Thoracic aorta (tissue), 2 donors: ENCODE measurements around the gene KCNQ2. TPM values are rescaled to one million over a fixed set of nuclear protein-coding genes. Genes with fewer than 3 reads are reported as not detected.

Experiments
- ATAC-seq: fragments of 150-250 bp; one replicate; pipeline ENCODE4 v1.8.0; 2017; ENCODE audit warnings: low read depth; ENCODE audit not compliant: insufficient number of reproducible peaks, low FRiP score
- DNase-seq: peaks from one replicate; pipeline ENCODE4 v3.0.0-alpha.2; 2020; ENCODE audit warnings: low spot score
- H3K27ac ChIP-seq, 2 donors: fragments of 200-600 bp; sonication (generic); 1 replicate in 1 of 2; 2 replicates in 1 of 2; pipeline ENCODE4 v1.5.1; 2016; ENCODE audit warnings: mild to moderate bottlenecking in 2 of 2, moderate library complexity in 2 of 2
- H3K27me3 ChIP-seq: fragments of 200-600 bp; sonication (generic); replicated peaks from 2 replicates; pipeline ENCODE4 v1.6.0; 2016; ENCODE audit warnings: mild to moderate bottlenecking; ENCODE audit not compliant: insufficient read depth
- H3K36me3 ChIP-seq: fragments of 200-600 bp; sonication (generic); one replicate; pipeline ENCODE4 v1.5.1; 2016
- H3K4me1 ChIP-seq, 2 donors: fragments of 200-600 bp; sonication (generic); 1 replicate in 1 of 2; 2 replicates in 1 of 2; pipeline versions ENCODE4 v1.5.1 to v1.6.0; 2016; ENCODE audit warnings: low read depth in 2 of 2, mild to moderate bottlenecking in 1 of 2; ENCODE audit not compliant: control insufficient read depth in 1 of 2
- H3K4me3 ChIP-seq: fragments of 200-600 bp; sonication (generic); 2 replicates; pipeline ENCODE4 v1.5.1; 2016; ENCODE audit warnings: mild to moderate bottlenecking
- H3K9me3 ChIP-seq: fragments of 200-600 bp; sonication (generic); 2 replicates; pipeline ENCODE4 v1.5.1; 2016
- total RNA-seq, 2 donors: library from RNA; depleted of rRNA; stranded (reverse); fragments of >200 nt; gene quantifications; one replicate each; pipeline versions ENCODE4 v1.1.0 to v1.2.3, GENCODE V29; 2016
- TF ChIP-seq, protein P1 (sequence below): fragments of 200-600 bp; sonication (generic); IDR thresholded peaks from one replicate; pipeline ENCODE4 v1.5.1; 2019; ENCODE audit warnings: antibody characterized with exemption

Gene KCNQ2
- total RNA-seq, 2 donors from 2014 or later, result not detected

DNA sequence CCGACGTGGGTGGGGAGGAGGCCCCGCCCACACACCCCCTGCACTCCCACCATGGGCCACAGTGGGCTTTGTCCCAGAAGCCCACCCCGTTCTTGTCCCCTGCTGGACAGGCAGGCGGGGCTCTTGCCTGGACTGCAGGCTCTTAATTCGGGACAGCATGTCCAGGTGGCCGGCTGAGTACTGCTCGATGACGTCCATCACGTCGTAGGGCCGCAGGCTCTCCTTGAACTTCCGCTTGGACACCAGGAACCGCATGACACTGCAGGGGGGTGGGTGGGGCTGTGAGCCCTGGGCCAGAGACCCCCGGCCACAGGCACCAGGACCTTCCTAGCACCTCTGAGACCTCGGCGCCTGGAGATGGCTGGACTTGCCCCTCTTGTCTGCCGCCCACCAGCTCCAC lies 59.1 kb downstream of the KCNQ2 start:
- Histone ChIP-seq H3K4me3 (no peak overlapping the region), H3K4me1 (no peaks in the 10 kb centered on the region), H3K9me3 (no peaks in the 10 kb centered on the region), H3K27me3 (no peaks in the 10 kb centered on the region), H3K27ac (no peak overlapping the region), H3K36me3 (no peaks in the 10 kb centered on the region)
- DNase-seq, result no peak
- TF ChIP-seq, protein P1, sequence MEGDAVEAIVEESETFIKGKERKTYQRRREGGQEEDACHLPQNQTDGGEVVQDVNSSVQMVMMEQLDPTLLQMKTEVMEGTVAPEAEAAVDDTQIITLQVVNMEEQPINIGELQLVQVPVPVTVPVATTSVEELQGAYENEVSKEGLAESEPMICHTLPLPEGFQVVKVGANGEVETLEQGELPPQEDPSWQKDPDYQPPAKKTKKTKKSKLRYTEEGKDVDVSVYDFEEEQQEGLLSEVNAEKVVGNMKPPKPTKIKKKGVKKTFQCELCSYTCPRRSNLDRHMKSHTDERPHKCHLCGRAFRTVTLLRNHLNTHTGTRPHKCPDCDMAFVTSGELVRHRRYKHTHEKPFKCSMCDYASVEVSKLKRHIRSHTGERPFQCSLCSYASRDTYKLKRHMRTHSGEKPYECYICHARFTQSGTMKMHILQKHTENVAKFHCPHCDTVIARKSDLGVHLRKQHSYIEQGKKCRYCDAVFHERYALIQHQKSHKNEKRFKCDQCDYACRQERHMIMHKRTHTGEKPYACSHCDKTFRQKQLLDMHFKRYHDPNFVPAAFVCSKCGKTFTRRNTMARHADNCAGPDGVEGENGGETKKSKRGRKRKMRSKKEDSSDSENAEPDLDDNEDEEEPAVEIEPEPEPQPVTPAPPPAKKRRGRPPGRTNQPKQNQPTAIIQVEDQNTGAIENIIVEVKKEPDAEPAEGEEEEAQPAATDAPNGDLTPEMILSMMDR, result no peak
- no peak for ATAC-seq

DNA sequence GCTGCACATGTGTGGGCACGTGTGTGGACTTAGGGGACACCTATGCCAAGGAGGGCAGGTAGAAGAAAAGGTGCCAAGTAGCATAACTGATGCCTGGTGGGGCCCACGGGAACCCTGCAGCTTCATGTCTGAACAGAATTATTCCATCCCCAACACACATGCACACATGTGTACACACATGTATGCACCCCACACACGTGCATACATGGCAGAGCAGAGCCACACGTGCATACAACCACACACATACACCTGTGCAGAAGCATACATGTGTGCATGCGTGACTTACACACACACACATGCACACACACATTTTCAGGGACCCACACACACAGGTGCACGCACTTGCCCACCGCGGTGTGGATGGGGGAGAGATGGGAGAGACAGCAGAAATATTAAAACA lies 59.6 kb downstream of the KCNQ2 start:
- ATAC-seq (no peak), DNase-seq (no peak)
- H3K4me3 ChIP-seq, result no peak overlapping the region
- TF ChIP-seq, protein P1, result no peak
- H3K27me3 ChIP-seq, result no peaks in the 10 kb centered on the region
- H3K4me1 ChIP-seq, result no peaks in the 10 kb centered on the region
- no peak overlapping the region for H3K27ac ChIP-seq
- H3K9me3 ChIP-seq, result no peaks in the 10 kb centered on the region
- H3K36me3 ChIP-seq, result no peaks in the 10 kb centered on the region

DNA sequence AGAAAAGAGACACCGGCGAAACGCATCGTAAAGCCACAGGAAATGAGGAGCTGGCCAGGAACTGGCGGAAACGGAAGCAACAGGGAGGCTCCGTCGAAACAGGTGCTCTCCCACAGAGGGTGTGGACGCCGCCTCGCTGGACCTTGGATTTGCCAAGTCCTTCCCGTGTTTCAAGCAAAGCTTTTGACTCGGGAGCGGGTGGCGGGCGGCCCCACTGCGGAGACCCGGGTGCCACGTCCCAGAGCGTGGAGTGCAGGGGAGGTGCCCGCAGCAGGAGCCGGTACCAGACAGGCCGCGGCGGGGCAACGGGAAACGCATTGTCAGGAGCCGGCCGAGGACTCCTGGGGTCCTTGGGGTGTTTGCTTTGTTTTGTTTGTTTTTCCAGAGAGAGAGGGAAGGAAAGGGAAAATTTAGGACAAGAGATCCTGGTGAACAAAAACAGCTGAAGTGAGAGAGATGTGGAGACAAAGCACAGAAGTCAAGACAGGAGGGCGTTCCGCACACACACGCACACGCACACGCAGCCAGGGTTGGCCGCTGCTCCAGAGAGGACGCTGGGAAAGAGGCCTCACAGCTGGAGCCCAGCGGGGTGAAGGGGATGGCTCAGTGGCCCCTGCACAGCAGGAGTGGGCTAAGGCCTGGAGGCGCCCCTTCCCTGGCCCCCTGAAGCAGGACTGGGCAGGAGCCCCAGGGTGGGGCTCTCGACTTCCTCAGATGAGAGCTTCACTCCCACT lies 60.4 kb downstream of the KCNQ2 start:
- no peak overlapping the region for H3K27ac ChIP-seq
- H3K9me3 ChIP-seq, result no peaks in the 10 kb centered on the region
- DNase-seq (no peak), ATAC-seq (no peak)
- no peak overlapping the region for H3K4me3 ChIP-seq
- no peaks in the 10 kb centered on the region for H3K27me3 ChIP-seq
- TF ChIP-seq, protein P1, result no peak
- H3K4me1 ChIP-seq, result no peaks in the 10 kb centered on the region
- H3K36me3 ChIP-seq, result no peaks in the 10 kb centered on the region

DNA sequence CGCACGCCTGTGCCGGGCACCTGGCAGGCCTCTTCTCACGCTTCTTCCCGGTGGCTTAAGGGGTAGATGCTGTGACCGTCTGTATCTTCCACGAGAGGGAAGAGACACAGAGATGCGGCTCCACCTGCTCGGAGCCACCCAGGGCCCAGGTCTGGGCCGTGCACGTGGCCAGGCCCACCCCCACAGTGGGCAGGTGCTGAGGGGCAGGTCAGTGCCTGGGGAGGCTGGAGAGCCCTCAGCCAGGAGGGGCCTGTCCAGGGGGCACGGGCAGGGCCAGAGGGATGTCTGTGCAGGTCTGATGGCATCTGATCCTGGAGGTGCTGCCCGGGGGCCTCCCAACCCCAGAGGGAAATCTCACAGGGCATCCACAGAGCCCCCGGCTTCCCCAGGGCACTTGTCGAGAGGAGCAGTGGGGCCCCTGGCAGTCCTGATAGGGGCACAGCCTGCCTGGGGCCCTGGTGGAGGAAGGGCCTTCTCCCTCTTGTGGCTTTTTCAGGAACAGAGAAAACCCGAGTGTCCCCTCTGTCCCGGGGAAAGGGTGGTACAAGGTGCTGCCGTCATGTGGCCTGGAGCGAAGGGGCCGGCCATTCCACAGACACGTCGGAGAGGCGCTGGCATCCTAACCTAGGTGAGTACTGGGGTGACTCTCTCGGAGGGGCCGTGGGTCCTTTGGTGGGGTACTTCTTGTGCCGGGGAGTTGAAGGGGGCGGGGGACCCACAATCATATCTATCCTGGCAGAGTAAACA lies 61.1 kb downstream of the KCNQ2 start:
- H3K4me1 ChIP-seq, result no peaks in the 10 kb centered on the region
- no peaks in the 10 kb centered on the region for H3K27me3 ChIP-seq
- no peaks in the 10 kb centered on the region for H3K36me3 ChIP-seq
- ATAC-seq (no peak), DNase-seq (no peak)
- H3K27ac ChIP-seq, result no peak overlapping the region
- no peak overlapping the region for H3K4me3 ChIP-seq
- H3K9me3 ChIP-seq, result no peaks in the 10 kb centered on the region
- TF ChIP-seq, protein P1, result no peak

DNA sequence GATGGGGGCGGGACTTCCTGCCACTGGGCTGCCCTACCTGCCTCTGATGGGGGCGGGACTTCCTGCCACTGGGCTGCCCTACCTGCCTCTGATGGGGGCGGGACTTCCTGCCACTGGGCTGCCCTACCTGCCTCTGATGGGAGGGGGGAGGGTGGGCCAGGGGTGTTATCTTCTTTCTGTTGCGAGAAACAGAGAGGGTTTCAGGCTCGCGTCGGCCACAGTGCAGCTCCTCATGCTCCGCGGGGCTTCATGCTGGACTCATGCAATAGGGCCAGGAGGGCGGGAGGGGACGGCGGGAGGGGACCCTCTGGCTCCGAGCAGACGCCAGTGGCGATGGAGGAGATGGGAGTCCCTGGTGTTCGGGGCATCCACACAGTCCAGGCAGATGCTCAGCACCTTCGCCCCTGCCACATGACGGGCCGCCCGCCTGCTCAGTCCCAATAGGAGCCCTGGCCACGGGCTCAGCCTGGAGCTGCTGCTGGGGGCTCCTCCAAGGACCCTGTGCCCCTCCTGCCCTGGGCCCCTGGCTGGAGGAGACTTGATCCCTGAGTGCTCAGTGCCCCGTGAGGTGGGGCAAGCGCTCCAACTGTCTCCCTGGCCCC lies 62.5 kb downstream of the KCNQ2 start:
- H3K27ac ChIP-seq, result no peak overlapping the region
- H3K9me3 ChIP-seq, result no peaks in the 10 kb centered on the region
- H3K4me3 ChIP-seq, result no peak overlapping the region
- H3K36me3 ChIP-seq, result no peaks in the 10 kb centered on the region
- no peaks in the 10 kb centered on the region for H3K4me1 ChIP-seq
- TF ChIP-seq, protein P1, result no peak
- DNase-seq (no peak), ATAC-seq (no peak)
- no peaks in the 10 kb centered on the region for H3K27me3 ChIP-seq
